22Rv1 (cell line): ENCODE measurements around the gene SPTBN2.

Experiments used
- H3K27ac ChIP-seq: fragments of 450-650 bp; 2 replicates; pipeline ENCODE4 v1.5.1; 2017
- ZFX ChIP-seq: fragments of 450-650 bp; IDR thresholded peaks from 2 replicates; pipeline ENCODE4 v1.6.1; 2017; ENCODE audit warnings: antibody characterized with exemption, borderline replicate concordance
- TF ChIP-seq, protein P1 (sequence below): fragments of 450-650 bp; IDR thresholded peaks from 2 replicates; pipeline ENCODE4 v1.5.1; 2017; ENCODE audit warnings: mild to moderate bottlenecking

Gene SPTBN2

DNA sequence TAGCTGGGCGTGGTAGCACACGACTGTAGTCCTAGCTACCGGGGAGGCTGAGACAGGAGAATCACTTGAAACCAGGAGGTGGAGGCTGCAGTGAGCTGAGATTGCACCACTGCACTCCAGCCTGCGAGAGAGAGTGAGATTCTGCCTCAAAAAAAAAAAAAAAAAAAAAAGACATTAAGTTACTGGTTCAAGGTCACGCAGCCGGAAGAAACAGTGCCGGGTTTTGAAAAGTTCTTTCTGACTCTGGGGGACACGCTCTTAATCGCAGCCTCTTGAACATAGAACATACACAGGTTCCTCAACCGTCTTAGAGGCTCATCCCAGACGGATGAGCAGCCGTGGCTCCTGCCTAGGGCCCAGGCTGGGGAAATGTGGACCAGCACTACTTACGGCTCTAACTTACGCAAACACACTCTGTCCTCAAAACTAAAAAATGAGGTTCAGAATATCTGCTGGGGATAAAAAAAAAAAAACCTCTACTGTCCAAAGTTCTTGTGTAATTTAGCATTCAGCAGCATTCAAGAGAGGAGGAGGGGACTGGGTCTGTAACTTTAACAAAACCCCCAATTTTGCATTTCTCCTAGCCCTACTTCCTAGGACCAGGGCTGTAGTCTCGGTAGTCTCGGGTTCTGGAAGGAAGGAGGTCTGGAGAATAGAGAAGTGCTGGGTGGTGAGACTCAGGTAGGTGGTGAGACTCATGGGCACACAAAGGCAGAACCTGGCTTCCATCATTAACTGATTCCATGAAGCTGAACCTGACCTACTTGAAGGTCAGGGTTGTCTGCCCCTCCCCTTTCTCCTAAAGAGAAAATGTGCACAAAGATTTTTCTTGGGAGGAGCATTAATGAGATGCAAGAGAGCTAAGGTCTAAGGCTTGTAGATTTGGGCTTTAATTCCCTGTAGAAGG lies 6.0 kb downstream of the SPTBN2 start:
- H3K27ac ChIP-seq = no peak overlapping the region

DNA sequence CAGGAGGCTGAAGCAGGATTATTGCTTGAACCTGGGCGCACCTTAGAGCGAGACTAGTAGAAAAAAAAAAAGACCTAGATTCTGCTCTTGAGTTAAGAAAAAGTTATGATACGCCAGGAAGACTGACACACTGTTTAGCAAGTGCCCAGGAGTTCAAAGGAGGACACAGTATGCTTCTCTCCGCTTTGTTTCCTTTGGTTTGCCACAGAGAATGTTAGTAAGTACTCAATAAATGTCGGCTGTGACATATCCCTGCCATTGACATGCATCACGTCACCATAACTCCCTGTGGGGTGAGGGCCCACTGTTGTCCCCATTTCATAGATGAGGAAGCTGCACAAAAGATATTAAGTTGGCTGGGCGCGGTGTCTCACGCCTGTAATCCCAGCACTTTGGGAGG lies 7.1 kb downstream of the SPTBN2 start:
- H3K27ac ChIP-seq = no peak overlapping the region
- no peak for TF ChIP-seq ZFX
- TF ChIP-seq, protein P1, sequence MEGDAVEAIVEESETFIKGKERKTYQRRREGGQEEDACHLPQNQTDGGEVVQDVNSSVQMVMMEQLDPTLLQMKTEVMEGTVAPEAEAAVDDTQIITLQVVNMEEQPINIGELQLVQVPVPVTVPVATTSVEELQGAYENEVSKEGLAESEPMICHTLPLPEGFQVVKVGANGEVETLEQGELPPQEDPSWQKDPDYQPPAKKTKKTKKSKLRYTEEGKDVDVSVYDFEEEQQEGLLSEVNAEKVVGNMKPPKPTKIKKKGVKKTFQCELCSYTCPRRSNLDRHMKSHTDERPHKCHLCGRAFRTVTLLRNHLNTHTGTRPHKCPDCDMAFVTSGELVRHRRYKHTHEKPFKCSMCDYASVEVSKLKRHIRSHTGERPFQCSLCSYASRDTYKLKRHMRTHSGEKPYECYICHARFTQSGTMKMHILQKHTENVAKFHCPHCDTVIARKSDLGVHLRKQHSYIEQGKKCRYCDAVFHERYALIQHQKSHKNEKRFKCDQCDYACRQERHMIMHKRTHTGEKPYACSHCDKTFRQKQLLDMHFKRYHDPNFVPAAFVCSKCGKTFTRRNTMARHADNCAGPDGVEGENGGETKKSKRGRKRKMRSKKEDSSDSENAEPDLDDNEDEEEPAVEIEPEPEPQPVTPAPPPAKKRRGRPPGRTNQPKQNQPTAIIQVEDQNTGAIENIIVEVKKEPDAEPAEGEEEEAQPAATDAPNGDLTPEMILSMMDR = no peak

More for the DNA sequence above, 6.0 kb downstream of the SPTBN2 start:
- TF ChIP-seq, protein P1 = no peak
- TF ChIP-seq ZFX = no peak

DNA sequence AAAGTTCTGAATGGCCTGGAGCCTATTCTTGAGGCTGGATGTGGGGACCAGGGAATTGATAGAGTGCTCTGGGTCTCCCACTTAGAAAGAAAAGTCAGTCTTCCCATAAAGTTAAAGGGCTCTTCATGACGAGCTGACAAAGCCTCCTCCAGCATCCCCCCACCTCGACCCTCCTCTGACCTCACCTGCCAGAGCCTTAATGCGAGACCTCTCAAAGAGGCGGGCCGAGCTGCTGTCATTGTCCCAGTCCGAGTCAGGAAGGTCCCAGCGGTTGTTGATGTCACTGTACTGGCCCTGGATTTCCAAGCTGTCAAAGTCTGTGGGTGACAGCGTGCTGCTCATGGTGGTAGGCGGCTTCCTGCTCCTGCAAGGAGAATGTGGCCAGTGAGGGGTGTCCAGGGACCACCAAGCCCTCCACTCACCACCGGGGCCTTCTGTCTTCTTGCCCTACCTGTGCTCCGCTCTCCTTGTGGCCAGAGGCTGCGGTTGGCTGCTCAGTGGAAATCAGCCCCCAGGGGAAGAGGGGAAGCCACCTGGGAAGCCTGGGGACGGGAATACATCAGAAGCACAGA lies 8.0 kb downstream of the SPTBN2 start:
- TF ChIP-seq, protein P1 = no peak
- TF ChIP-seq ZFX = no peak
- H3K27ac ChIP-seq = no peak overlapping the region

DNA sequence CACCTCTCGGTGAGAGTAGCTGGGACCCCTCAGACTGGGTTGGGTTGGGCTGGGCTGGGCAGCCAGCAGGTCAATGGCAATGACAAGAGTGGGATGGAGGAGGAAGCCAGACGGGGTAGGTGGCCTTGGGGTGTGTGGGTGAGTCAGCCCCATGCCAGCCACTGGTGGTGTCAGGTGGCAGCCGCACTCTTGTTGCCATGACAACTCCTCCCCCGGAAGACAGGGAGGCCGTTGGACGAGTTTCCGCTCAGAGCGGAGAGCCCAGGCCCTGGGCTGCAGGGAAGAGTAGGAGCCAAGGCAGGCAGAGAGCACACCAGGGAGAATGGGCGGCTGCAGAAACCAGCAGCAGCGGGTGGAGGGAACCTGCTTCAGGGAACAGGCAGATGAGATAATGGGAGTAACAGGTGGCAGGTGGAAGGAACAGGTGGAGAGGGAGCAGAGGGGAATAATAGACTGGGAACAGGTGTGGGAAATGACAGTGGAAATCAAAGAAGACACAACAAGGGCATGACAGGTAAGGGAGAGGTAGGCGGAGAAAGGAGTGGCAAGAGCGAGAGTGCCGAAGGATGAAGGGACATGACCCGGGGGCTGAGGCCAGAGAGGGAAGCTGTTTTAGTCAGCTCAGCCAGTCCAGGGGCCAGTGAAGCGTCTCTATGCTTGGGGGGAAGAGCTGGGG lies 8.7 kb downstream of the SPTBN2 start:
- no peak for TF ChIP-seq ZFX
- TF ChIP-seq, protein P1 = no peak
- no peak overlapping the region for H3K27ac ChIP-seq

DNA sequence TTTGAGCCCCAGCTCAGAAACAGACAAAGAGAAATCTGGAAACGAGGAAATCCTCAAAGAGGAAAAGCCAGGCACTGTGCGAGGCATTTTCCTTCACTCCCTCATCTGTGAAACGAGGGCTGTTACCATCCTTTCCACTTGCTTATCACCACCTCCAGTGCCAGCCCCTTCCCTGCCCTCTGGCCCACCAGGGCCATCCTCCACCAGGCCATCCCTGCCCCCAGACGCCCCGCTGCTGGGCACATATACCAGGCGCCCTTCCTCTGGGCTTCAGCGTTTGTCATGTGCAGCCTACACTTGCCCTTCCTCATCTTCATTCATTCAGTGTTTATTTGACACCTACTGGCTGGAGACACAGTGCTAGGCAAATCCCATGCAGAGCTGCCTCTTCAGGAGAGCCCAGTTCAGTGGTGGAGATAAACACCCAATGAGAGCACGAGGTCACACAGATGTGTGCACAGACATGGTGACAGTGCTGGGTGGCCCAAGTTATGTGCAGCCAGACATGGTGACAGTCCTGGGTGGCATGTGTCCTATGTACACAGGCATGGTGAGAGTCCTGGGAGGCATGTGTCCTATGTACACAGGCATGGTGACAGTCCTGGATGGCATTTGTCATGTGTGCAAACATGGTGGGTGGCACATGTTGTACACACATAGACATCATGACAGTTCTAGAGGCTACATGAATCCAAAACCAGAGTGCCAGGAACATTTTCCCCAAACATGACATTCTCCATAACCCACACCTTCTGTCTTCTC lies 9.7 kb downstream of the SPTBN2 start:
- TF ChIP-seq, protein P1 = no peak
- TF ChIP-seq ZFX = no peak
- no peak overlapping the region for H3K27ac ChIP-seq

DNA sequence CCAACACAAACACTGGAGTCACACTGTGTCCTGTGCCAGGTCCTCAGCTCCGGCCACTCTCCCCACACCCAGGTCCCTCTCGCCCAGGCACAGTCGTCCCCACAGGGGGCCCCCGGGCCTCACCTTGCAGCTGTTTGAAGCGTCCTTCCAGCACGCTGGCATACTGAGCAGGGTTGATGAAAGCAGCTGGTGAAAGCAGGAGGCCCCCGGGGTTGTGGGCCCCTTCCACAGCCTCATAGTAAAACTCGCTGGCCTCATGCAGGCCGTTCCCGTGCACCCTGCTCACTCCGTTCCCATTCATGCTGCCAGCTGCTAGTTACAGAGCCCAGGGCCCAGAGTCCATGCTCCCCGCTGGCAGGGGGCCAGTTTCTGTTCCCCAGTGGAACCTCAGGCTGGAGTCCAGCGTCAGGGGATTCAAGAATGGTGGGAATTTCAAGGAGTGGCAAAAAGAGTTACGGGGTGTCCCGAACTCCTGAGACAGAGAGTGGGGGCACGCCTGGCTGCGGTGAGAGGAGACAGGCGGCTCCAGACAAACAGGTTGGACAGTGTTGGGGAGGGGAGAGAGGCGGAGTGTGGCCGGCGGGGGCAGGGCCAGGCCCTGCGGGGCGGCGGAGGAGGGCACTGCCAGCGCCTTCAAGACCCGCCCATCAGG lies 10.6 kb downstream of the SPTBN2 start:
- no peak for TF ChIP-seq ZFX
- TF ChIP-seq, protein P1 = no peak
- no peak overlapping the region for H3K27ac ChIP-seq
